ENCODE measurements around the gene WNT3. TPM values are rescaled to one million over a fixed set of nuclear protein-coding genes. Genes with fewer than 3 reads are reported as not detected.
A peak's percentile ranks its signal among the peaks of the same experiment; 100 is the strongest.
"Not testable (repeated sequence)": the region's sequence is repeated elsewhere in the genome, so short reads cannot be mapped to it uniquely, and the experiment has no call there.

Gene WNT3
- total RNA-seq (2014; rRNA removed; shearing (Covaris generic)) = 5.3 and 6.0 TPM in 2 replicates

DNA sequence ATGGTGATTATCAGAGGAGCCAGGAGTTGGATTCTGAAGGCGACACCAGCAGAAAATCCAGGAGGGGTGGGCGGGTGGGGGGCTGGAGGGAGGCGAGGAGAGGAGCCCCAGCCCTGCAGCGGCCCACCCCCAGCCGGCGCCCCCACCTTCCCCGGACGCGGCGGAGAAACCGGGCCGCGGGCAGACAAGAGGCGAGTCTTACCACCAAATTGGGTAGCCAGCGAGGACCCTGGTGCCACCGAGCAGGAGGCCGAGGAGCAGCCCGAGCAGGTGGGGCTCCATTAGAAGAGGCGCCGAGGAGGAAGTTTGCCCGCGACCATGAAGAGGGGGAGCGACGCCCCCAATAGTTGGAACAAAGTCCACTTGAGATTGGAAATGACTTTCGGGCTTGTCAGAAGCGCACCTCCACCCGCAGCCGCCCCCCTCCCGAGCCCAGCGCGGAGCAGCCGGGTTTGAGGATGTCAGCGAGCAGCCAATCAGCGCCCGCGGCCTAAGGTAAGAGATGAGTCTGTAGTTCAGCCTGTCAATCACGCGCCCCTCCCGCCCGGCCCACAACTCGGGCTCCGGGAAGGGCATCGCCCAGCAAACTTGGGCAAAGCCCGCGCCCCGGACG, at the start of gene WNT3:
Gene WNT3, minus strand, starts transcription at position 377 of the 613 bp plus-strand sequence. Its CDS starts 95 bp downstream, at position 282.
- no peak for DNase-seq (ENCODE audit: low spot score)

GRCh38 chr17:46866747-46867146, 48.3 kb upstream of the WNT3 start:
- no peak for DNase-seq (ENCODE audit: low spot score)

GRCh38 chr17:46866325-46866724, 47.8 kb upstream of the WNT3 start:
- DNase-seq (ENCODE audit: low spot score) = no peak

DNA sequence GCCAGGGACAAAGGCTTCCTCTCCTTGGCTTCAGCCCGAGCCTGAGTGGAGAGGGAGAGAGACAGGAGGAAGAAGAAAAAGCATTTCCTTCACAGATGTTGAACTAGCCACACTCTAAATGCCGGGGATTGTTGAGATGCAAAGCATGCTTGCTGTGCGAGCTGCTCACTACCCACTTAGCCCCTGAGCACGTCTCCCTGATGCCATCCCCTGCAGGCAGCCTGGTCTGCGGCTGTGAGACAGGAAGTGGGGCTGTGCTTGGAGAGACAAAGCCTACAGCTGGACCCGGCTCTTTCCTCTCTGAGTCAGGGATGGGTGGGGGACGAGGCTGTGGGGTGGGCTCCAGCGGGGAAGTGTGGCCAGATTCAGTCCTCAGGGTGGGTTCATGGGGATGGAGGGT, 46.6 kb upstream of the WNT3 start:
- DNase-seq (ENCODE audit: low spot score) = no peak

DNA sequence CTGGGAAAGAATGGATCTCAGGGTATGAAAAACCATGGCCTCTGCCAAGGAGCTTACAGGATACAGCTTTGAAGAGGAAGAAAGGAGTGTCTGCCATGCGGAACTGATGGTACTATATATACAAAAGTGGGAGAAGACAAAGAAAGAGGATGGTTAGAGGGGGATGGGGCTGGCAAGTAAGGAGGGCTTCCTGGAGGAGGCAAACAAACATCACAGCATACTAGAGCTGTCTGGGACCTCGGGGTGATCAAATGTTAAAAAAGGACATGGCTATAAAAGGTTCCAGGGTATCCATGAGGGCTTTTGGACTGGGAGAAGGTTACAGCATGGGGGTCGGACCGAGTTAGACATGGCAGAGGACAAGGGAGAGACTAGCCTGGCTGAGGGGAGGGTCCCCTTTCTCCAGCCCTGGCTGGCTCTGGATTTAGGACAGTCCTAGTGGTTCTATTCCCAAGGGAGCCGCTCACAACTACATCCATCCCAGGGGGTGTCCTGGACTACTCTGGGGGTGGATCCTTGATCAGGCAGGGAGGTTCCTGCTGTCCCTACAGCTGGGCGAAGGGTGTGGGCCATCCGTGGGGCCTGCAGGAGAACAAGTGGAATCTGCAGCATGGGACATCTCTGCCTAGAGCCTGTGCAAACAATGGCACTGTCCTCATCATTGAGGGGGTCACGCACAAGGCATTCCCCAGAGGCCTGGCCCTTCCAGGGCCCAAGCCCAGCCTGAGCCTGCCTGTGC, 45.1 kb upstream of the WNT3 start:
- no peak for DNase-seq (ENCODE audit: low spot score)

DNA sequence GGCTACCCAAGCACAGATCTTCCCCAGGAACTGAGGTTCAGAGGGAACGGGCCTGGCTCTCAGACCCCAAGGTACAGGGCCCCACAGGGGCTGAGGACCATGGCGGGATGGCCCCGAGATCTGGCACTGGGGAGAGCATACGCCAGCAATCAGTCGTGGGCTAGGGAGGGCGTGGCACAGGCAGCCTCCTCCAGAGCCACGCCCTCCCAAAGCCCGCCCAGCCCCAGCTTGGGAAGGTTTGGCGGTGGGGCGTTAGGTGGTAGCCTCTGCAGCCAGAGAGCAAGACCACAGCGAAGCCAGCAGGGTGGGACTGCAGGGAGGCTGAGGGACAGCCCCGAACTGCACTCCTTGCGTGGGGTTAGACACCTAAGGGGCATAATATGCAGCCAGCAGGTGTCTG, 44.5 kb upstream of the WNT3 start:
- no peak for DNase-seq (ENCODE audit: low spot score)

GRCh38 chr17:46859996-46860395, 41.5 kb upstream of the WNT3 start:
- no peak for DNase-seq (ENCODE audit: low spot score)

DNA sequence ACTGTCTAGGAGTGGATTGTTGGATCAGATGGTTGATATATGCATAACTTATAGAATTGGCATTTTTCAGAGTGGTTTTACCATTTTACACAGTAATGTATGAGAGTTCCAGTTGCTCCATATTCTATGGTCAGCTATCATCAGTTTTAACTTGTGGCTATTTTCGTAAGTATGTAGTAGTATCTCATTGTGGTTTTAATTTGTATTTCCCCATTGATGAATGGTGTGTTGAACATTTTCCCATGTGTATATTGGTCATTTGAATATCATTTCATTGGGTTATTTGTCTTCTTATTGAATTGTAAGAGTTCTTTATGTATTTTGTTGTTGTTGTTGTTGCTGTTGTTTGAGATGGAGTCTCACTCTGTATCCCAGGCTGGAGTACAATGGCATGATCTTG, 39.1 kb upstream of the WNT3 start:
- DNase-seq (ENCODE audit: low spot score) = no peak

- DNase-seq (ENCODE audit: low spot score) = no peak
These were observed 36.5 kb upstream of the WNT3 start for GRCh38 chr17:46854948-46855347.

GRCh38 chr17:46854515-46854914, 36.0 kb upstream of the WNT3 start:
- DNase-seq (ENCODE audit: low spot score) = no peak

DNA sequence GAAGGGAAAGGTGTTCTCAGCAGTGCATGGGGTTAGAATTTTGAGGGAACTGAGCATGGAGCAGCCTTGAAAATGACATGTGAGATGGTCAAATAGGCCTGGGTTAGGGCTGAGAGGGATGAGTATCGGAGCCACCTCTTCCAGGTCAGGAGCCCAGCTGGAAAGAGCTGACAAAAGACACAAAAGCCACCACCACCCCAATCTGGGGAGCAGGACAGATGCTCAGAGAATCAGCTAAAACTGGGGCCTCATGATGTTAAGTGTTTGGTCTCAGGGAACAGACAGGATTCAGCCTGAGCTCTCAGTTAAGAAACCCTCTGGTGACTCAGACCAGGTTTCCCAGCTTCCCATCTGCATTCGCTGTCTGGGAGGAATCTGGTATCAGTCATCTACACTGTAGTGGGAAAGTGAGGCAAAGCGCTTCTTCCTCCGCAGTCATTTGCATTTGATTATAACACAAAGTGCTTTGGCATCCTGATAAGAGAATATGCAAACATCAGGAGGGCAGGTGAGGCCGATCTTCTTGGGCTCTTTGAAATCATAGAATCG, 35.5 kb upstream of the WNT3 start:
- DNase-seq (ENCODE audit: low spot score) = peak; percentile 10

- DNase-seq (ENCODE audit: low spot score) = no peak
These were observed 32.7 kb upstream of the WNT3 start, which contains the start of gene WNT9B for GRCh38 chr17:46851029-46851741. Gene WNT9B (plus strand): TSS chr17:46851583. CDS start chr17:46851639, 56 bp downstream.

- DNase-seq (ENCODE audit: low spot score) = no peak
These were observed 32.2 kb upstream of the WNT3 start for GRCh38 chr17:46850688-46851028.

GRCh38 chr17:46848534-46848933, 30.0 kb upstream of the WNT3 start:
- no peak for DNase-seq (ENCODE audit: low spot score)

GRCh38 chr17:46847204-46848191, 29.0 kb upstream of the WNT3 start:
- no peak for DNase-seq (ENCODE audit: low spot score)

DNA sequence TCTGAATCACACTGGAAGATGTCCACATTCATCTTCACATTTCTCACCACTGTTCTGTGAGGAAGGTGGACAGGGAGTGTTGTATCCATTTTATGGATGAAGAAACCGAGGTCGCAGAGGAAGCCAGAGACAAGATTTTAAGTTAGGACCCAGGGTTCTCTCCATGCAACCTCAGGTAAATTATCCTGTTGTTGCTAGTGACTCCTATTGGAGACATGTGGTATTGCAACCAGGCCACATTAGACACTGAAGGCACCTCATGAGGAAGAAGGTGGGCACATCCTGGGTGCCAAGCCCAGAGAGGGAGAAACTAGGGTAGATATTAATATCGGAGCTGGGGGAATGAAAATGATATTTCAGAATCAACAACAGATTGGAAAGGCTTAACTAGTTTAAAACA, 24.3 kb upstream of the WNT3 start:
- DNase-seq (ENCODE audit: low spot score) = no peak

DNA sequence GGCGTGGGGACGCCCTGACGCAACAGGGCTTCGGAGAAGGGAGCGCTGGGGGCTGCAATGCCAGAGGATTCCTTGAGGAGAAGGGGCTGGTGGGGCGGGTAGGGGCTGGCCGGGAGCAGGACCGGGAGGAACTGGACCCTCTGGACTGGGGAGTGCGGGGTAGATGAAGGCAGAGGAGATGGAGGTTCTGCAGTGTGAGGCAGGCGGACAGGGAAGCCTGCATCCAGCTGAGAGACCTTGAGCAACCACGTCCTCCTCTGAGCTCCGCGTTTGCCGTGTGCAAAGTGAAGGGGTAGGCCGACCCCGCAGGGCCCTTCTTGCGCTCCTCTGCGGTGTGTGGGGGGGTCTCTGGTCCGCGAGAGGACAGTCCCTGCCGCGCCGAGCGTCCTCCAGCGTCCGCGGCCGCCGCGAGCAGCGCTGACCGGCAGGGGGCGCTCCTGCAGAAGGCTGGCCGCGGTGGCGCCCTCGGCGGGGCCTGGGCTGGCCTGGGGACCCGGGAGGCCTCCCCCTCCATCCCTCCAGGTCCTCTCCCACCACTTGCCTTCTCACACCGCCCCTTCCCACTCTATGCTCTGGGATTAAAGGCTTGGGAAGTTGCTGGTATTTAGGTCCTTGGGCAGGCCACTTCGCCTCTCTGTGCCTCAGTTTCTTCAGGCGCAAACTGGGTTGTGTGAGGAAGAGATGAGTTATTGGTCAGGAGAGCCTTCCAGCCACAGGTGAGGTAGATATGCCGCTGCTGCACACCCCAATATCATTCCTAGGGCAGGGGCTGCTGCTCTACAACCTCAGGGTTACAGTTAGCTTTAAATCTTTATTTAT, 23.3 kb upstream of the WNT3 start:
- no peak for DNase-seq (ENCODE audit: low spot score)

DNA sequence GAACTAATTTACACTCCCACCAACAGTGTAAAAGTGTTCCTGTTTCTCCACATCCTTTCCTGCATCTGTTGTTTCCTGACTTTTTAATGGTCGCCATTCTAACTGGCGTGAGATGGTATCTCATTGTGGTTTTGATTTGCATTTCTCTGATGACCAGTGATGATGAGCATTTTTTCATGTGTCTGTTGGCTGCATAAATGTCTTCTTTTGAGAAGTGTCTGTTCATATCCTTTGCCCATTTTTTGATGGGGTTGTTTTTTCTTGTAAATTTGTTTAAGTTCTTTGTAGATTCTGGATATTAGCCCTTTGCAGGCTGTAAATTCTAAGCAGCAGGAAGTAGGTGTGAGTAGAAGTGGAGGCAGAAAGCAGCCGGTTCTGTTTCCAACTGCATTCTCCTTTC, 22.1 kb upstream of the WNT3 start:
- DNase-seq (ENCODE audit: low spot score) = not testable (repeated sequence)

DNA sequence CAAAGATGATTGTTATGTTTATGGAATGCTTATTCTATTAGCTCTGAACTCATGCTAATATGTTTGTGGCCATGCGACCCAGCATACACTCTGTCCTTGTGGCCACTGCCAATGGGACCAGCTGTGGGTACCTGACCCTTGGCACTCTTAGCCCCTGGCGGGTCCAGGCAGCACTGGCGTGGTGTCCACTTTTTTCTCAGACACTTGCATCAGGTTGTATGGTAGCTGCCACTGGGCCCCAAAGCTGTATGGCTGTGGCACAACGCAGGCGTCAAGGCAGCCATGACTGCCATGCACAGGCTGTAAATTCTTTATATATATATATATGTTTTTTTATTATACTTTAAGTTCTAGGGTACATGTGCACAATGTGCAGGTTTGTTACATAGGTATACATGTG, 20.7 kb upstream of the WNT3 start:
- no peak for DNase-seq (ENCODE audit: low spot score)

GRCh38 chr17:46837521-46837920, 19.0 kb upstream of the WNT3 start:
- no peak for DNase-seq (ENCODE audit: low spot score)

GRCh38 chr17:46836500-46836899, 18.0 kb upstream of the WNT3 start:
- no peak for DNase-seq (ENCODE audit: low spot score)

Measured in A172 (cell line).